ENCODE results near the gene TRAK1. TPM values are rescaled to one million over a fixed set of nuclear protein-coding genes. Genes with fewer than 3 reads are reported as not detected.

TRAK1 gene
- polyA plus RNA-seq, 1 donor (not counting 4 experiments of a cell fraction or from before 2014, with no cell fraction given), result 58.2 TPM

DNA sequence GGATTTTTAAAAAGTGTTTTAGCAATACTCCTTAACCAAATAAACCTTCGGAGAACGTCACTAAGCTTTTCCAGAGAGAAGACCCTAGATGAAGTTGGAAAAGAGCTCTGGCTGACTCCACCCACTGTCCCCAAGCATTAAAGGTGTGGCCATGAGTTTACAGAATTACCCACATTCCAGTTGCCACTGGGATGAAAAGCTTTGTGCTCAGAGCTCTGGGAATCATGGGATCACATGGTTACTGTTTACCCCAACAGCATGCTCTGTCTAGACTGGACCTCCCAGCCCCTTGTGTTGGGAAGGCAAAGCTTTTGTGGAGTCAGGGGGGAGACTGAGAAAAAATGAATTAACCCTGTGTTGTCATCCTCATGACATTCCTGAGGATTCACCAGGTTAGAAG, 119.6 kb downstream of the TRAK1 start:
- Histone ChIP-seq H3K9me3 (ENCODE audit: control insufficient read depth, low read depth, low read length) (no peaks in the 10 kb centered on the region), H3K27ac (ENCODE audit: control insufficient read depth, insufficient read depth, low read length) (no peak overlapping the region), H3K4me1 (ENCODE audit: control insufficient read depth, extremely low read depth, insufficient read depth, low read length) (peaks cover 3% of the 10 kb centered on the region), H3K9me1 (ENCODE audit: control insufficient read depth, extremely low read depth, insufficient read depth, low read length) (no peaks in the 10 kb centered on the region), H3K27me3 (ENCODE audit: control insufficient read depth, extremely low read depth, insufficient read depth, low read length) (no peaks in the 10 kb centered on the region), H3K4me2 (ENCODE audit: control insufficient read depth, extremely low read depth, insufficient read depth, low read depth, low read length) (no peak overlapping the region), H2AFZ (ENCODE audit: control insufficient read depth, low read length) (no peak overlapping the region), H3K4me3 (ENCODE audit: control insufficient read depth in 2 of 3, extremely low read depth in 1 of 3, insufficient read depth in 2 of 3, low read depth in 1 of 3, low read length in 3 of 3) (no peak overlapping the region), H3K79me2 (ENCODE audit: control insufficient read depth, insufficient read depth, low read length) (no peaks in the 10 kb centered on the region), H3K9ac (ENCODE audit: control insufficient read depth, extremely low read depth, insufficient read depth, low read length) (no peak overlapping the region), H4K20me1 (ENCODE audit: control insufficient read depth, extremely low read depth, insufficient read depth, low read length) (peaks cover 3% of the 10 kb centered on the region), H3K36me3 (ENCODE audit: control insufficient read depth in 2 of 2, extremely low read depth in 1 of 2, insufficient read depth in 2 of 2, low read length in 2 of 2) (peaks cover 44 to 47% of the 10 kb centered on the region in 2 experiments)
- no peak for FAIRE-seq
- dilution Hi-C loops (cut with MboI; ENCODE audit: extremely low pct_ligation_motif_present, low sequenced_read_pairs), result no loop called here
- TF ChIP-seq, protein P1, sequence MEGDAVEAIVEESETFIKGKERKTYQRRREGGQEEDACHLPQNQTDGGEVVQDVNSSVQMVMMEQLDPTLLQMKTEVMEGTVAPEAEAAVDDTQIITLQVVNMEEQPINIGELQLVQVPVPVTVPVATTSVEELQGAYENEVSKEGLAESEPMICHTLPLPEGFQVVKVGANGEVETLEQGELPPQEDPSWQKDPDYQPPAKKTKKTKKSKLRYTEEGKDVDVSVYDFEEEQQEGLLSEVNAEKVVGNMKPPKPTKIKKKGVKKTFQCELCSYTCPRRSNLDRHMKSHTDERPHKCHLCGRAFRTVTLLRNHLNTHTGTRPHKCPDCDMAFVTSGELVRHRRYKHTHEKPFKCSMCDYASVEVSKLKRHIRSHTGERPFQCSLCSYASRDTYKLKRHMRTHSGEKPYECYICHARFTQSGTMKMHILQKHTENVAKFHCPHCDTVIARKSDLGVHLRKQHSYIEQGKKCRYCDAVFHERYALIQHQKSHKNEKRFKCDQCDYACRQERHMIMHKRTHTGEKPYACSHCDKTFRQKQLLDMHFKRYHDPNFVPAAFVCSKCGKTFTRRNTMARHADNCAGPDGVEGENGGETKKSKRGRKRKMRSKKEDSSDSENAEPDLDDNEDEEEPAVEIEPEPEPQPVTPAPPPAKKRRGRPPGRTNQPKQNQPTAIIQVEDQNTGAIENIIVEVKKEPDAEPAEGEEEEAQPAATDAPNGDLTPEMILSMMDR (optimal IDR thresholded peaks at IDR 0.05 in 1 of 3, IDR thresholded peaks at IDR 0.05 in 1 of 3, conservative IDR thresholded peaks at IDR 0.05 in 1 of 3; ENCODE audit: extremely low read depth in 1 of 3, insufficient read depth in 2 of 3, low read length in 3 of 3), result no peak
- no peak for TF ChIP-seq EZH2 (IDR thresholded peaks at IDR 0.05; ENCODE audit: low read length)
- DNase-seq (ENCODE audit: low read depth, low spot score), result no peak

DNA sequence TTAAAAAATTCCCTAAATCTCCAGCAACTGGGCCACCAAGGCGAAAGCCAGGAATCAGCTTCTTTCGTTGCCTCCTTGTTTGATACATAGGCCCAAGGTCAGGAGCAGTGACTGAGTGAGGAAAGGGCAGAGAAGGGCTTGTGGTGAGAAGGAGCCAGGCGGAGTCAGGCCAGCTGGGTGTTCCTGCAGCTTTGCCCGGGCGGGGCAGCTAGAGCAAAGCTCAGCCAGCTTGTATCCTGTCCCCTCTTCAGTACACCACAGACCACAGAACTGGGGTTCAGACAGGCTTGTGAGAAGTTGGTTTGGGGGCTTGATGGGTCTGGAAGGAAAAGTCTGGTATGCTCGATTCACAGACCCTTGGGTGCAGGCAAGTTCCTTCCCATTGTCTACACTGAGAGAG, 122.3 kb downstream of the TRAK1 start:
- no peak overlapping the region for H3K4me2 ChIP-seq (ENCODE audit: control insufficient read depth, extremely low read depth, insufficient read depth, low read depth, low read length)
- peaks cover 3% of the 10 kb centered on the region for H3K4me1 ChIP-seq (ENCODE audit: control insufficient read depth, extremely low read depth, insufficient read depth, low read length)
- H3K27me3 ChIP-seq (ENCODE audit: control insufficient read depth, extremely low read depth, insufficient read depth, low read length), result no peaks in the 10 kb centered on the region
- H2AFZ ChIP-seq (ENCODE audit: control insufficient read depth, low read length), result no peak overlapping the region
- no peak overlapping the region for H3K27ac ChIP-seq (ENCODE audit: control insufficient read depth, insufficient read depth, low read length)
- DNase-seq (ENCODE audit: low read depth, low spot score) (no peak), FAIRE-seq (no peak)
- H3K4me3 ChIP-seq (ENCODE audit: control insufficient read depth in 2 of 3, extremely low read depth in 1 of 3, insufficient read depth in 2 of 3, low read depth in 1 of 3, low read length in 3 of 3), result no peak overlapping the region
- dilution Hi-C loops (cut with MboI; ENCODE audit: extremely low pct_ligation_motif_present, low sequenced_read_pairs), result no loop called here
- H3K36me3 ChIP-seq (ENCODE audit: control insufficient read depth in 2 of 2, extremely low read depth in 1 of 2, insufficient read depth in 2 of 2, low read length in 2 of 2), result peaks cover 38 to 40% of the 10 kb centered on the region in 2 experiments
- peaks cover 3% of the 10 kb centered on the region for H4K20me1 ChIP-seq (ENCODE audit: control insufficient read depth, extremely low read depth, insufficient read depth, low read length)
- no peak for TF ChIP-seq EZH2 (IDR thresholded peaks at IDR 0.05; ENCODE audit: low read length)
- TF ChIP-seq, protein P1 (optimal IDR thresholded peaks at IDR 0.05 in 1 of 3, IDR thresholded peaks at IDR 0.05 in 1 of 3, conservative IDR thresholded peaks at IDR 0.05 in 1 of 3; ENCODE audit: extremely low read depth in 1 of 3, insufficient read depth in 2 of 3, low read length in 3 of 3), result no peak
- H3K79me2 ChIP-seq (ENCODE audit: control insufficient read depth, insufficient read depth, low read length), result no peaks in the 10 kb centered on the region
- no peak overlapping the region for H3K9ac ChIP-seq (ENCODE audit: control insufficient read depth, extremely low read depth, insufficient read depth, low read length)
- no peaks in the 10 kb centered on the region for H3K9me1 ChIP-seq (ENCODE audit: control insufficient read depth, extremely low read depth, insufficient read depth, low read length)
- no peaks in the 10 kb centered on the region for H3K9me3 ChIP-seq (ENCODE audit: control insufficient read depth, low read depth, low read length)
